Measurements from ENCODE around the gene RNF6. TPM values are rescaled to one million over a fixed set of nuclear protein-coding genes. Genes with fewer than 3 reads are reported as not detected.
A peak's percentile ranks its signal among the peaks of the same experiment; 100 is the strongest.
"Not testable (repeated sequence)": the region's sequence is repeated elsewhere in the genome, so short reads cannot be mapped to it uniquely, and the experiment has no call there.

RNF6 gene
- 23.7 and 48.2 TPM in 2 replicates for total RNA-seq (2014; rRNA removed; shearing (Covaris generic))

- DNase-seq (ENCODE audit: low read depth), result peak; percentile 96
Observed at GRCh38 chr13:26221721-26222519, at the start of gene RNF6. Gene RNF6, minus strand, starts transcription at chr13:26222314. Its CDS starts 2,665 bp downstream, at chr13:26219649.

GRCh38 chr13:26270707-26271106 is 48.6 kb upstream of the RNF6 start:
- DNase-seq (ENCODE audit: low read depth), result no peak

GRCh38 chr13:26266311-26266710 is 44.2 kb upstream of the RNF6 start:
- no peak for DNase-seq (ENCODE audit: low read depth)

GRCh38 chr13:26262156-26262555 is 40.0 kb upstream of the RNF6 start:
- DNase-seq (ENCODE audit: low read depth), result no peak

GRCh38 chr13:26259634-26260033 is 37.5 kb upstream of the RNF6 start:
- DNase-seq (ENCODE audit: low read depth), result no peak

- DNase-seq (ENCODE audit: low read depth), result no peak
Observed at GRCh38 chr13:26257049-26257448, 34.9 kb upstream of the RNF6 start.

GRCh38 chr13:26255691-26256277 is 33.7 kb upstream of the RNF6 start:
- DNase-seq (ENCODE audit: low read depth), result no peak

- DNase-seq (ENCODE audit: low read depth), result no peak
Observed at GRCh38 chr13:26255115-26255514, 33.0 kb upstream of the RNF6 start.

GRCh38 chr13:26254583-26255111 is 32.5 kb upstream of the RNF6 start:
- DNase-seq (ENCODE audit: low read depth), result peak; percentile 41

GRCh38 chr13:26253787-26254582 is 31.9 kb upstream of the RNF6 start, which contains the start of gene CDK8:
Gene CDK8, plus strand, starts transcription at chr13:26254129. Its CDS starts 513 bp downstream, at chr13:26254642.
- peak; percentile 91 for DNase-seq (ENCODE audit: low read depth)

- no peak for DNase-seq (ENCODE audit: low read depth)
Observed at GRCh38 chr13:26253262-26253786, 31.2 kb upstream of the RNF6 start.

GRCh38 chr13:26252006-26252405 is 29.9 kb upstream of the RNF6 start:
- not testable (repeated sequence) for DNase-seq (ENCODE audit: low read depth)

GRCh38 chr13:26249551-26249950 is 27.4 kb upstream of the RNF6 start:
- DNase-seq (ENCODE audit: low read depth), result no peak

GRCh38 chr13:26247608-26248007 is 25.5 kb upstream of the RNF6 start:
- DNase-seq (ENCODE audit: low read depth), result no peak

GRCh38 chr13:26247011-26247410 is 24.9 kb upstream of the RNF6 start:
- no peak for DNase-seq (ENCODE audit: low read depth)

- no peak for DNase-seq (ENCODE audit: low read depth)
Observed at GRCh38 chr13:26246154-26246553, 24.0 kb upstream of the RNF6 start.

- no peak for DNase-seq (ENCODE audit: low read depth)
Observed at GRCh38 chr13:26236296-26236695, 14.2 kb upstream of the RNF6 start.

- DNase-seq (ENCODE audit: low read depth), result no peak
Observed at GRCh38 chr13:26230703-26231102, 8.6 kb upstream of the RNF6 start.

- no peak for DNase-seq (ENCODE audit: low read depth)
Observed at GRCh38 chr13:26229080-26229615, 7.0 kb upstream of the RNF6 start.

- no peak for DNase-seq (ENCODE audit: low read depth)
Observed at GRCh38 chr13:26228096-26228495, 6.0 kb upstream of the RNF6 start.

GRCh38 chr13:26227166-26227971 is 5.3 kb upstream of the RNF6 start:
- DNase-seq (ENCODE audit: low read depth), result no peak
